Suprapubic skin (tissue), 4 donors: ENCODE data around the gene KRAS.

Experiments
- EP300 ChIP-seq: sonication (generic); formaldehyde crosslinking; IDR thresholded peaks from one replicate; pipeline ENCODE4 v1.6.1; 2017; ENCODE audit warnings: antibody characterized with exemption
- POLR2A ChIP-seq, 2 donors: fragments of 450-650 bp; IDR thresholded peaks; one replicate each; pipeline ENCODE4 v1.6.1; 2017; ENCODE audit warnings: antibody characterized with exemption in 2 of 2, mild to moderate bottlenecking in 2 of 2, moderate library complexity in 2 of 2
- POLR2AphosphoS5 ChIP-seq, 3 donors: sonication (generic); formaldehyde crosslinking; IDR thresholded peaks; one replicate each; pipeline ENCODE4 v1.6.1; 2017; ENCODE audit warnings: antibody characterized with exemption in 3 of 3
- TF ChIP-seq, protein P1 (sequence below), 2 donors: fragments of 200-600 bp in 1 of 2; fragments of 450-650 bp in 1 of 2; sonication (generic) in 1 of 2; IDR thresholded peaks; one replicate each; pipeline ENCODE4 v1.5.1; 2016 to 2019; ENCODE audit warnings: antibody characterized with exemption in 2 of 2, mild to moderate bottlenecking in 1 of 2, moderate library complexity in 1 of 2

DNA sequence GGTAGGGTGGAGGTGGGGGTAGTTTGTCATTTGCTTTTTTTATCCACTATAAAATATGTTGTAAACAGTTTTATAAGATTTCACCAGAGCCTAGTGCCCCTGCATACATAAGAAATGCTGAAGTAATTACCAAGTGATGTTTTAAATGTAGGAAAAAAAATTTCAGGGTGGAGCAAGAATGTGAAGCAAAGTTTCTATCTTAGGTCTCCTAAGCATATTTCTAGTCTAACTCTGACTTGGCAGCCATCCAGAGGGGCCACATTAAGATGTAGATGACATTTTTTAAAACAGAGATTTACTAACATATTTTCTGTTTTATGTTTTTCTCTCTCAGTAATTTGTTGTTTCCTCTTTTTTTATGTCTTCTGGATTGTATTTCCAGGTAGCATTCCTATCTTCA is 15.8 kb upstream of the KRAS start:
- no peak for TF ChIP-seq POLR2AphosphoS5 (IDR thresholded peaks at IDR 0.05)
- TF ChIP-seq EP300 = no peak
- TF ChIP-seq, protein P1, sequence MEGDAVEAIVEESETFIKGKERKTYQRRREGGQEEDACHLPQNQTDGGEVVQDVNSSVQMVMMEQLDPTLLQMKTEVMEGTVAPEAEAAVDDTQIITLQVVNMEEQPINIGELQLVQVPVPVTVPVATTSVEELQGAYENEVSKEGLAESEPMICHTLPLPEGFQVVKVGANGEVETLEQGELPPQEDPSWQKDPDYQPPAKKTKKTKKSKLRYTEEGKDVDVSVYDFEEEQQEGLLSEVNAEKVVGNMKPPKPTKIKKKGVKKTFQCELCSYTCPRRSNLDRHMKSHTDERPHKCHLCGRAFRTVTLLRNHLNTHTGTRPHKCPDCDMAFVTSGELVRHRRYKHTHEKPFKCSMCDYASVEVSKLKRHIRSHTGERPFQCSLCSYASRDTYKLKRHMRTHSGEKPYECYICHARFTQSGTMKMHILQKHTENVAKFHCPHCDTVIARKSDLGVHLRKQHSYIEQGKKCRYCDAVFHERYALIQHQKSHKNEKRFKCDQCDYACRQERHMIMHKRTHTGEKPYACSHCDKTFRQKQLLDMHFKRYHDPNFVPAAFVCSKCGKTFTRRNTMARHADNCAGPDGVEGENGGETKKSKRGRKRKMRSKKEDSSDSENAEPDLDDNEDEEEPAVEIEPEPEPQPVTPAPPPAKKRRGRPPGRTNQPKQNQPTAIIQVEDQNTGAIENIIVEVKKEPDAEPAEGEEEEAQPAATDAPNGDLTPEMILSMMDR (IDR thresholded peaks at IDR 0.05) = no peak
- TF ChIP-seq POLR2A (IDR thresholded peaks at IDR 0.05) = no peak
